GM19193 (cell line): ENCODE measurements around the gene MIEN1.

Experiments used
- POLR2A ChIP-seq: IDR thresholded peaks from 4 replicates; pipeline ENCODE4 v1.6.1; 2011; ENCODE audit not compliant: insufficient read depth, insufficient read length; ENCODE audit errors: extremely low read depth

Gene MIEN1

GRCh38 chr17:39716073-39716818, 14.1 kb downstream of the MIEN1 start:
- TF ChIP-seq POLR2A = no peak

- no peak for TF ChIP-seq POLR2A
These were observed 14.8 kb downstream of the MIEN1 start for GRCh38 chr17:39715375-39716072.

GRCh38 chr17:39714234-39714633, 16.1 kb downstream of the MIEN1 start:
- no peak for TF ChIP-seq POLR2A

- TF ChIP-seq POLR2A = no peak
These were observed 18.5 kb downstream of the MIEN1 start for GRCh38 chr17:39711851-39712250.

GRCh38 chr17:39709998-39710964, 20.1 kb downstream of the MIEN1 start:
- TF ChIP-seq POLR2A = no peak

- no peak for TF ChIP-seq POLR2A
These were observed 20.9 kb downstream of the MIEN1 start for GRCh38 chr17:39709319-39709997.

- no peak for TF ChIP-seq POLR2A
These were observed 23.4 kb downstream of the MIEN1 start for GRCh38 chr17:39706921-39707337.

- no peak for TF ChIP-seq POLR2A
These were observed 23.9 kb downstream of the MIEN1 start for GRCh38 chr17:39706383-39706782.

GRCh38 chr17:39705786-39706348, 24.5 kb downstream of the MIEN1 start:
- no peak for TF ChIP-seq POLR2A

GRCh38 chr17:39704821-39705551, 25.3 kb downstream of the MIEN1 start:
- TF ChIP-seq POLR2A = no peak

- TF ChIP-seq POLR2A = no peak
These were observed 26.4 kb downstream of the MIEN1 start for GRCh38 chr17:39703913-39704312.

- no peak for TF ChIP-seq POLR2A
These were observed 27.1 kb downstream of the MIEN1 start for GRCh38 chr17:39702901-39703893.

GRCh38 chr17:39701784-39702422, 28.4 kb downstream of the MIEN1 start:
- no peak for TF ChIP-seq POLR2A
